Omental fat pad (tissue), 4 donors: ENCODE results near the gene STRAP. TPM values are rescaled to one million over a fixed set of nuclear protein-coding genes. Genes with fewer than 3 reads are reported as not detected.
"Not testable (repeated sequence)": the region's sequence is repeated elsewhere in the genome, so short reads cannot be mapped to it uniquely, and the experiment has no call there.

ENCODE experiments used
- ATAC-seq: fragments of 150-250 bp; one replicate; pipeline ENCODE4 v1.9.1; 2016; ENCODE audit warnings: mild to moderate bottlenecking, moderate library complexity; ENCODE audit not compliant: low FRiP score
- DNase-seq: peaks from one replicate; pipeline ENCODE4 v3.0.0-alpha.2; 2019; ENCODE audit warnings: low spot score
- CTCF ChIP-seq, 3 donors: fragments of 450-650 bp; IDR thresholded peaks; one replicate each; pipeline ENCODE4 v1.5.1; 2016 to 2017; ENCODE audit warnings: antibody characterized with exemption in 3 of 3, mild to moderate bottlenecking in 3 of 3, moderate library complexity in 2 of 3
- total RNA-seq, 4 donors: library from RNA; depleted of rRNA; stranded (reverse); fragments of >200 nt; gene quantifications; one replicate each; pipeline ENCODE4 v1.1.0, GENCODE V29; 2016

The STRAP gene
- total RNA-seq, 4 donors from 2014 or later: 48.2 to 83.7 (median 68.1) TPM

GRCh38 chr12:15863984-15864383, 18.2 kb upstream of the STRAP start:
- no peak for DNase-seq
- ATAC-seq: no peak
- no peak for TF ChIP-seq CTCF (IDR thresholded peaks at IDR 0.05)

- ATAC-seq (no peak), DNase-seq (no peak)
- no peak for TF ChIP-seq CTCF (IDR thresholded peaks at IDR 0.05)
These were observed 14.0 kb upstream of the STRAP start for GRCh38 chr12:15868186-15868585.

GRCh38 chr12:15873556-15873955, 8.6 kb upstream of the STRAP start:
- no peak for TF ChIP-seq CTCF (IDR thresholded peaks at IDR 0.05)
- no peak for DNase-seq
- ATAC-seq: no peak

DNA sequence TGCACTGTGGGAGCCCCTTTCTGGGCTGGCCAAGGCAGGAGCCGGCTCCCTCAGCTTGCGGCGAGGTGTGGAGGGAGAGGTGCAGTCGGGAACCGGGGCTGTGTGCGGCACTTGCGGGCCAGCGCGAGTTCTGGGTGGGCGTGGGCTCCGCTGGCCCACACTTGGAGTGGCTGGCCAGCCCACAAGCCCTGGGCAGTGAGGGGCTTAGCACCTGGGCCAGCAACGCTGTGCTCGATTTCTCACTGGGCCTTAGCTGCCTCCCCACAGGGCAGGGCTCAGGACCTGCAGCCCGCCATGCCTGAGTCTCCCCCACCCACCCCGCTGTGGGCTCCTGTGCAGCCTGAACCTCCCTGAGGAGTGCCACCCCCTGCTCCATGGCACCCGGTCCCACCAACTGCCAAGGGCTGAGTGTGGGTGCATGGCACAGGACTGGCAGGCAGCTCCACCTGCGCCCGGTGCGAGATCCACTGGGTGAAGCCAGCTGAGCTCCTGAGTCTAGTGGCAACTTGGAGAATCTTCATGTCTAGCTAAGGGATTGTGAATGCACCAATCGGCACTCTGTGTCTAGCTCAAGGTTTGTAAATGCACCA, 7.5 kb upstream of the STRAP start:
- not testable (repeated sequence) for DNase-seq, ATAC-seq

DNA sequence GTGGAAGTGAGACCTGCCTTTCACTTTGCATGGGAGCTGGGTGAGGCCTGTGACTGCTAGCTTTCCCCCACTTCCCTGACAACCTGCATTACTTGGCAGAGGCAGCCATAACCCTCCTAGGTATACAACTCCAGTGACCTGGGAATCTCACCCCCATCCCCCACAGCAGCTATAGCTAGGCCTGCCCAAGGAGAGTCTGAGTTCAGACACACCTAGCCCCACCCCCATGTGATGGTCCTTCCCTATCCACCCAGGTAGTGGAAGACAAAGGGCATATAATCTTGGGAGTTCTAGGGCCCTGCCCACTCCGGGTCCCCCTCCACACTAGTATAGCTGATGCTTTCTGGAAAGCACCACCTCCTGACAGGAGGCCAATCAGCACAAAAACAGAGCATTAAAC, 6.3 kb upstream of the STRAP start:
- TF ChIP-seq CTCF (IDR thresholded peaks at IDR 0.05): no peak
- DNase-seq (no peak), ATAC-seq (no peak)

GRCh38 chr12:15879413-15879812, 2.8 kb upstream of the STRAP start:
- ATAC-seq: no peak
- no peak for TF ChIP-seq CTCF (IDR thresholded peaks at IDR 0.05)
- no peak for DNase-seq

DNA sequence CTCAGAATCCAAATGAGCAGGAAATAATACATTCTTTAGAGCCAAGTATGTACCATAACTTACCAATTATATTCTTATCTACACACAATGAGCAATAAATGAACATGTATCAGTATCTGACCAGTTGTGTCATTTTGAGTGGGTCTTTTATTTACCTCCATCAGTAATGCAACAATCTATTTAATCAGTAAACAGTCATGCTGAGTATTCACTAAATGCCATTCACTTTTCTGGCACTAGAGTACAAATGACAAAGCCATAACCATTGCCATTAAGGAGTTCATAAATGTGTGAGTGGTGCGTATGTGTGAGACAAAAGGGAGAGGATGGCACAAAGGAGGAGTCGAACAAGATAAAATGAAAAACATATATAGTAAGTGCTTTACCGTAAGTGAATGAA, 1.5 kb upstream of the STRAP start:
- TF ChIP-seq CTCF (IDR thresholded peaks at IDR 0.05): no peak
- DNase-seq (no peak), ATAC-seq (no peak)

DNA sequence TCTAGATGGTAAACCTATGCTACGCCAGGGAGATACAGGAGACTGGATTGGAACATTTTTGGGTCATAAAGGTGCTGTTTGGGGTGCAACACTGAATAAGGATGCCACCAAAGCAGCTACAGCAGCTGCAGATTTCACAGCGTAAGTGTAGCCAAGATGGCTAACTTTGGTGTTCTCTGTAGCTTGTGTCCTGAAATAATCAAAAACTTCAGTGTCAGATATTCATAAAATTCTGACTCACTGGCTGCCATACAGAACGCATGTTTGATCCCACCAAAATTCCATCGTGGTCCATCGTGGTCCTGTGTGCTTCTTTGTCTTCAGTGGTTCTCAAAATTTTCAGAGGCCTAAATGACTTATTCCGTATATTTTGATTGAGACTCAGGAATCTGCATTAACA, 1.3 kb downstream of the STRAP start:
- ATAC-seq (no peak), DNase-seq (no peak)
- no peak for TF ChIP-seq CTCF (IDR thresholded peaks at IDR 0.05)
